HG02981 (cell line): Measurements from ENCODE around the gene MPC2.
A peak's percentile ranks its signal among the peaks of the same experiment; 100 is the strongest.
"Not testable (repeated sequence)": the region's sequence is repeated elsewhere in the genome, so short reads cannot be mapped to it uniquely, and the experiment has no call there.

Experiments
- ATAC-seq: cut with Tn5 transposase; IDR thresholded peaks from one replicate; pipeline ENCODE4 v1.9.1; 2021; ENCODE audit warnings: mild to moderate bottlenecking, moderate library complexity; ENCODE audit not compliant: unreplicated experiment

MPC2 gene

DNA sequence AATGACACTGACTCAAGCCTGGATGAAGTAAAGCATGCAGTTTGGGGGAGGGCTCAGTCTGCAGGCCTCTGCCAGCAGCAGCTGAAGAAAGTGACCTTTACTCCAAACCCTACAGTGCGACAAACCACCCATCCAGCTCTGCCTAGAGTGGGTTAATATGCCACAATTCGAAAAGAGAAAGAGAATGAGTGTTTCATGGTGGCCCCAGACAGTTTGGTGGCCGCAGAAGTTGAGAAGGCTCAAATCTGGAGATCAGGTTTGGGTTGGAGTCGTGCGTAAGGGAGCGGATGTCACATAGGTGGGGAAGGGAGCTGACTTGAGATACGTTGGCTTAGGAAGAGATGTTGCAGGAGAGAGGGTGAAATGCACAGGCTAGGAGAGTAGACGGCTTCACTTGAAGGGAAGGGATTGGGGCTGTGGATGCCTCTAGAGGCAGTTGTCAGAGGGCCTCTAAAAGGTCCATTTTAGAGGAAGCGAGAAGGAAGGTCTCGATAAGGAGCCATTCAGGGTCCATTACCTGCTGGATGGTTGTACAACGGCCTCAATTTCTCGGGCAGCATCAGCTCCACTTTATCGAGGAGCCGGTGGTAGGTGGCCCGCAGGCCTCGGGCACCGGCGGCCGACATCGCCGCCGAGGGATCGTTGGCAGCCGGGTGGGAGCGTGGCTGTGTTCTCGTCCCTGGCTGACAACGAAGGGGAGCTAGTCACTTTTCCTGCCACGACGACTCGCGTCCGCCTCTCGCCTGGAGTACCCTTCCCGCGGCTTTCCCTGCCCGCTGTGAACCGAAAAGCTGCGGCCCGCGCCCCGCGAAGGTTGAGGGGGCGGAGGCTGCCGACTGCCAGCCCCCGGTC lies 1.4 kb downstream of the MPC2 start:
- peak; percentile 11 for ATAC-seq

GRCh38 chr1:167934426-167935215 lies 2.3 kb downstream of the MPC2 start:
- no peak for ATAC-seq

DNA sequence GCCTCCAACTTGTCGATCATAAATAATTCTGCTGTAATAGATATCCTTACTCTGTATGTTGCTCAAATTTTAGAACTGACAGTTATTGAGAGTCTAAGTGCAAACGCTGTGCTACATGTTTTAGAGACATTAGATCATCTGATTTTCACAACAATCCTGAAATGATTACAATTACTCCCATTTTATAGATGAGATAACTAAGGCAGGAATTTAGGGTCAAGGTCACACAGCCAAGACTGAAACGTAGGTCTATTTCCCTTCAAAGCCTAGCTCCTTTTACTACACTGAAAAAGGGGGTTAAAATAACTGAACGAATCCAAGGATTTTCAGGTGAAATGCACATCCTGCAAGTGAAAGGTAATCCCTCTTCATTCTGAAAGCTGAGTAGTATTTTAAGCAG lies 3.1 kb downstream of the MPC2 start:
- no peak for ATAC-seq

DNA sequence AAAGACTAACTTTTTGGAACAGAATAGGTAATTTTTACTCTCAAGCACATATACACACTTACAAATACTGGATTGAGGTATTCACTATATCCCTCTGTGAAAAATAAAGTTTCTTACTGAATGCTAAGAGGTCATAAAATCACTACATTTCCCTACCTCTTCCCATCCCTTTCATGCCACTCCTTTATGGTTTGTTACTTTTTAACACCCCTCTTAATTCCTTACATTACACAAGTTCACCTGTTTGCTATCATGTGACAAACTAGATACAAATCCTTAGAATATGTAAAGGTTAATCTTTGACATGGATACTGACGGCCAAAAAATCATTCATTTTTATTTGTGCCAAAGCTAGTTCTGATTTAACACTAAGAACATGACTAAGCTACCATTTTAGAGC lies 7.1 kb downstream of the MPC2 start:
- ATAC-seq: no peak

GRCh38 chr1:167928919-167929318 lies 8.0 kb downstream of the MPC2 start:
- ATAC-seq: not testable (repeated sequence)

DNA sequence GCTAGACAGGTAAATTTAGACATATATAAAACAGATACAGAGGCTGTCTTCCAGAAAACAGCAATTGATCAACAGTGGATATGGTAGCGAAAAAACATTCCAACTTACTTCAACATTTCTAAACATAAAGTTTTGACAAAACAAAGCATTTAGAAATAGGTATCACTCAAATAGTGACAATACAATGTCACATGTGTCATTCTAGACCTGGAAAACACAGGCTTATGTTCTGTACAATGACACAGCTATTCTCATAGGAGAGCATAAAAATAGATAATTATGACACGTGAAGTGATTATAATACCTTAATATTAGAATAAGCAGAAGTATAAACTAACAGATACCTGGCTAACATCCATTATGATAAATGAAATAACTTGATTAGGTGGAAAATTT lies 8.4 kb downstream of the MPC2 start:
- no peak for ATAC-seq

- peak; percentile 54 for ATAC-seq
Measured at GRCh38 chr1:167927046-167927754, 9.7 kb downstream of the MPC2 start.

DNA sequence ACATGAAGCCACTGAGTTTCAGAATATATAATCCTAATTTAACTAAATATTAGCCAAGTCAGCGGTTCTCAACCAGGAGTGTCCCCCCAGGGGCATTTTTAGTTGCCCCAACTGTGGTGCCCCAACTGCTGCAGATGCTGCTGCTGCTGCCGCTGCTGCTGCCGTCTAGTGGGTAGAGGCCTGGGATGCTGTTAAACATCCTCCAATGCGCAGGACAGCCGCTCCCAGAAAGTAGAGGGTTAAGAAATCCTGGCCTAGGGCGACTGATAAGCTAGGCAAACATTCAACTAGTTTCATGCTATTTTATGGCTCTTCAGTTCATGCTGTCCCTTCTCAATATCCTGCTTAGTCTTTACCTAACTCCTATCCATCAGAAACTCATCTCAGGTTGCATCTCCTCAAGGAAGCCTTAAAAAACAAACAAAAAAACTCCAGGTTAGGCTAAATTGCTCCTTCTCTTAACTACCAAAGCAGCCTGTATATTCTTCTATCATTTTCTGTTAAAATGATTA lies 10.3 kb downstream of the MPC2 start:
- ATAC-seq: no peak

GRCh38 chr1:167924543-167925231 lies 12.2 kb downstream of the MPC2 start:
- ATAC-seq: no peak

GRCh38 chr1:167924102-167924501 lies 12.8 kb downstream of the MPC2 start:
- no peak for ATAC-seq

DNA sequence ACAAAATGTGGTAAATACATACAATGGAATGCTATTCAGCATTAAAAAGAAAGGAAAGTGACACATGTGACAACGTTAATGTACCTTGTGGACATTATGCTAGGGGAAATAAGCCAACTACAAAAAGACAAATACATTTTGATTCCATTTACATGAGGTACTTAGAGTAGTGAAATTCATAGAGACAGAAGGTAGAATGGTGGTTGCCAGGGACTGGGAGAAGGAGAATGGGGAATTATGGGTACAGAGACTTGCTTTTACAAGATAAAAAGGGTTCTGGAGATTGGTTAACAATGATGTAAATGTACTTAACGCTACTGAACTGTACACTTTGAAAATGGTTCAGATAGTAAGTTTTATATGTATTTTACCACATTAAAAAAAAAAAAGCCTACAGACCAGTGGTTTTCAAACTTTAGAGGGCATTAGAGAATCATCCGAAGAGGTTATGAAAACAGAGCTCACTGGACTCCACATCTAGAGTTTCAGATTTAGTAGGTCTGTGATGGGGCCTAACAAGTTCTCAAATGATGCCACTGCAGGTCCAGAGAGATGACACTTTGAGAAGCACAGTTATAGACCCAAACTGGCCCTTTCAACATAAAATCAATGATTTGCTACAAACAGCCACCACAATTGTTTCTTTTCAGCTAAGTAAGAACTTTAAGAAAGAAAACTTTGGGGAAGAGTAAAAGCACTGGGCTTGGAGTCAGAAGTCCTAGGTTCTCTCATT lies 13.4 kb downstream of the MPC2 start:
- ATAC-seq: no peak

GRCh38 chr1:167922611-167923074 lies 14.2 kb downstream of the MPC2 start:
- ATAC-seq: no peak

- no peak for ATAC-seq
Measured at GRCh38 chr1:167922023-167922422, 14.8 kb downstream of the MPC2 start.

DNA sequence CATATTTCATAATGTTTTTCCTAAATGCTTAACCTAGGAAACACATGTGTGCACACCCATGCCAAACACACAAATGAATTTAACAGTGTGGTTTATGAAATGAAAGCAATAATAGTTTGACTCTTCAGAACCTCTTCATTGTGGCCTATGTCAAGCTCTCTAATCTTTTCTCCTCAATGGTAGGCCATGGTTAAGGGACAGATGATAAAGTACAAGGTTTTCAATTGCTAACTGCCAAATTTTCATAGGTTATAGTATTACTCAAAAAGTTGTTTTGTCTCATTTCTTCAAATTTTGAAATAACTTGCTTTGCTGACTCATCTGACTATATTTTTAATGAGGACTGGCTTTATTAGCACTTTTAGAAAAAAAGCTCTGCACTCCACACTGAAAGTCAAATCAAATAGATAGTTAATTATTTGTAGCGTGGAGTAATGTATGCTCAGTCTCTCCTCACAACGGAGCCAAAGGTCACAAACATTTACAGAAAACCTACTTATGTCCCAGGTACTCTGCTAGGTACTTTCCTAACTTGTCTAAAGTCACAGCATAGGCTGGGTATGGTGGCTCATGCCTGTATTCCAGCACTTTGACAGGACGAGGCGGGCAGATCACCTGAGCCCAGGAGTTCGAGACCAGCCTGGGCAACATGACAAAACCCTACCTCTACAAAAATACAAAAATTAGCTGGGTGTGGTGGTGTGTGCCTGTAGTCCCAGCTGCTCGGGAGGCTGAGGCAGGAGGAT lies 19.9 kb downstream of the MPC2 start:
- ATAC-seq: no peak

DNA sequence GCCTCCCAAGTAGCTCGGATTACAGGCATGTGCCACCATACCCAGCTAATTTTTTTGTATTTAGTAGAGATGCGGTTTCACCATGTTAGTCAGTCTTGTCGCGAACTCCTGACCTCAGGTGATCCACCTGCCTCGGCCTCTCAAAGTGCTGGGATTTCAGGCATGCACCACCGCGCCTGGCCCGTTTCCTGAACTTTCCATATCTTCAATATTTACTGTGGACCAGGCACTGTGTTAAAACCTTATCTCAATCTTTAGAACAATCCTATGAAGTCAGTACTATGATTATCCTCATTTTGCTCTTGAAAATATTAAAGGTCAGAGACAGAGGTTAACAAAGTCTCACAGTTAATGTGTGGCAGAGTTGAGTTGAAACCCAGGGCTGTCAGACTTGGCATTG lies 21.3 kb downstream of the MPC2 start:
- no peak for ATAC-seq

- ATAC-seq: no peak
Measured at GRCh38 chr1:167913895-167914496, 22.9 kb downstream of the MPC2 start, which contains the start of gene ADCY10. Gene ADCY10 (minus strand): TSS chr1:167914134. CDS start chr1:167905140, 8,994 bp downstream.

DNA sequence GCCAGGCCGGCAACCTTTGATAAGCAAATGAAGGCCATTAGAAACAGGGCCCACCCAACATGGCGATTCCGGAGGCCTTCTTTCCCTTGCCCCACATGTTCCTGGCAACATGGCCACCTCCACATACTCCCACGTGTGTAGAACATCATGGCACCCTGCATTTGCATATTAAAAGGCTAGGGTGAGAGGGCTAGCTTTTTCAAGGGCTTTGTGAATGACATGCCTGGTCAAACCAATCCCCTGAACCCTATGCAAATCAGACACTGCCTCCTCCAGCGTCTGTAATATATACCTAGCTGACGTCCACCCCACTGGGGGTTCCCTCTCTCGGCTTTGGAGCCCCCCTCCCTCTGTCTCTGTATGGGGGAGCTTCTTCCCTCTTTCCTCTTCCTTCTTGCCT lies 24.6 kb downstream of the MPC2 start:
- no peak for ATAC-seq

DNA sequence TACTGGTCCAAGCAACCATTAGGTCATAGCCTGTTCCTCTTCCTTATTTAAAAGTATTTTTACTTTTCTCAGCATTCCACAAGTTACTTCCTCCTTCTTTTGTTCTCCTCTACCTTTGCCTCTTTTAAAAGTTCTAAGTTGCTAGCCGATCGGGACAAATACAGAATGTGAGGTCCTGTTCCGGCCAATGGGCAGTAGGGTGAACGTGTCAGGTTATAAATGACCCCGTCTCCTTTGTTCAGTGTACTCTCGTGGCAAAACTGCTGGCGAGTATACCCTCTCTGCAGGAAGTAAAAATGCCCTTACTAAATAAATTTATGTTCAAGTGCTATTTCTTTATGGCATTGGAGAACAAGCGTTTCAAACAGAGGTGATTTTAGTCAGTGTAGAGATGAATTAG lies 25.5 kb downstream of the MPC2 start:
- no peak for ATAC-seq

DNA sequence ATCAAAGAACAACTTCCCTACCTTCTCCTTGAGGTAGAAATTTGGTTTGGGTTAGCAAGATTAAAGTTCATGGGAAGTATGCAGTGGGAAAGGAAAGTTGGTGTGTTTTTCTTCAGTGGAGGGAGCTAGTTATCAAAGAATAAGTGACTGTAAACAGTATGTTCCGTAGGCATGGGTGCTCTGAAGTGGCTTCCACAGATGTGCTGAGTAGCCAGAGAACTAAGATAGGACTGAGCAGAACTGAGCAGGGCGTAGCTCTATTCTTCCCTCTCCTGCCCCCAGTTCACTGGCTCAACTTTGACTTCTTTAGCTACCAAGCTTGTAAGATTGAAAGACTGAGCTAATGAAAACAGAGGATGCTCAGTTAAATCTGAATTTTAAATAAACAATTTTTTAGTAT lies 26.3 kb downstream of the MPC2 start:
- no peak for ATAC-seq
